HepG2 (cell line): ENCODE measurements around the gene CENPP. TPM values are rescaled to one million over a fixed set of nuclear protein-coding genes. Genes with fewer than 3 reads are reported as not detected.

Source experiments
- ATAC-seq: fragments of 200-7000 bp; cut with Tn5 transposase; 3 replicates; pipeline ENCODE4 v1.9.1; 2020; ENCODE audit warnings: mild to moderate bottlenecking, moderate library complexity
- BruUV-seq: library from RNA; stranded (reverse); fragments of 400-500 nt; replicated peaks from 2 replicates; lab custom pipeline; 2021; lab: Mats Ljungman, UMichigan
- CTCF ChIA-PET: fragments of 300-600 bp; formaldehyde crosslinking; extraction: SDS; loops from one replicate; lab custom pipeline; 2021; ENCODE audit warnings: low total read pairs, inconsistent platforms, low intra/inter-chr PET ratio; lab: Yijun Ruan, JAX
- POLR2A ChIA-PET: fragments of 350-600 bp; sonication (Branson Sonifier 250); formaldehyde crosslinking; loops from one replicate; lab custom pipeline; 2020; ENCODE audit warnings: antibody characterized with exemption, inconsistent platforms; lab: Yijun Ruan, JAX
- DNase-seq: peaks from one replicate; pipeline ENCODE4 v3.0.0-alpha.2; 2015; ENCODE audit warnings: low spot score
- FAIRE-seq: peaks from 3 replicates; lab custom pipeline; 2011; peaks lifted over from hg19 to GRCh38; lab: Jason Lieb, UNC
- H2AFZ ChIP-seq: one replicate; pipeline ENCODE4 v1.6.1; 2011; ENCODE audit warnings: low read length, inconsistent platforms
- H3K27ac ChIP-seq: fragments of 300-600 bp; 3 replicates; pipeline ENCODE4 v1.8.0; 2011; ENCODE audit warnings: mixed run types, mild to moderate bottlenecking, mixed read lengths, low read length, inconsistent platforms; ENCODE audit not compliant: insufficient read depth; ENCODE audit errors: extremely low read length
- H3K27me3 ChIP-seq, 2 experiments: fragments of 200-600 bp in 1 of 2; 2 replicates in 1 of 2; 3 replicates in 1 of 2; pipeline versions ENCODE4 v1.6.0 to v1.8.0; 2011; ENCODE audit warnings: low read length in 2 of 2, mild to moderate bottlenecking in 2 of 2, moderate library complexity in 2 of 2, inconsistent platforms in 1 of 2; ENCODE audit not compliant: insufficient read depth in 2 of 2, control insufficient read depth in 1 of 2
- H3K36me3 ChIP-seq, 2 experiments: fragments of 200-600 bp in 1 of 2; replicated peaks in 1 of 2; 2 replicates in 1 of 2; 3 replicates in 1 of 2; pipeline versions ENCODE4 v1.5.1 to v1.8.0; 2011; ENCODE audit warnings: low read length in 2 of 2, inconsistent platforms in 1 of 2; ENCODE audit not compliant: insufficient read depth in 2 of 2, control insufficient read depth in 1 of 2
- H3K4me1 ChIP-seq: 2 replicates; pipeline ENCODE4 v1.5.1; 2012; ENCODE audit warnings: low read length, inconsistent platforms; ENCODE audit not compliant: insufficient read depth
- H3K4me2 ChIP-seq: 2 replicates; pipeline ENCODE4 v1.6.0; 2011; ENCODE audit warnings: low read depth, low read length, inconsistent platforms
- H3K4me3 ChIP-seq, 3 experiments: fragments of 200-600 bp in 1 of 3; sonication (generic), shearing (Covaris generic) in 1 of 3; replicated peaks in 1 of 3; 2 replicates each; pipeline ENCODE4 v1.5.1; 2011 to 2016; ENCODE audit warnings: low read length in 3 of 3, inconsistent platforms in 2 of 3, low read depth in 2 of 3, mild to moderate bottlenecking in 2 of 3, control low read depth in 1 of 3, mixed read lengths in 1 of 3; ENCODE audit not compliant: insufficient read depth in 1 of 3
- H3K79me2 ChIP-seq: one replicate; pipeline ENCODE4 v1.6.1; 2011; ENCODE audit warnings: low read length, inconsistent platforms; ENCODE audit not compliant: insufficient read depth
- H3K9ac ChIP-seq: 2 replicates; pipeline ENCODE4 v1.6.0; 2011; ENCODE audit warnings: mild to moderate bottlenecking, low read depth, low read length, inconsistent platforms; ENCODE audit not compliant: insufficient read depth
- H3K9me3 ChIP-seq: 2 replicates; pipeline ENCODE4 v1.5.1; 2012; ENCODE audit warnings: mild to moderate bottlenecking, low read length
- H4K20me1 ChIP-seq: 2 replicates; pipeline ENCODE4 v1.6.0; 2011; ENCODE audit warnings: inconsistent platforms, mild to moderate bottlenecking, low read length, moderate library complexity; ENCODE audit not compliant: insufficient read depth
- CSRNP1 ChIP-seq: sonication (generic); formaldehyde crosslinking; IDR thresholded peaks from 2 replicates; pipeline ENCODE4 v1.8.1; 2023; ENCODE audit warnings: mild to moderate bottlenecking, missing genetic modification reagents
- DZIP1 ChIP-seq: sonication (generic); formaldehyde crosslinking; IDR thresholded peaks from 2 replicates; pipeline ENCODE4 v1.5.0; 2020; ENCODE audit warnings: mild to moderate bottlenecking, missing genetic modification reagents
- FOXP4 ChIP-seq: sonication (generic); formaldehyde crosslinking; IDR thresholded peaks from 2 replicates; pipeline ENCODE4 v1.4.0; 2020; ENCODE audit warnings: missing genetic modification reagents
- IKZF5 ChIP-seq: IDR thresholded peaks from 2 replicates; pipeline ENCODE4 v1.6.1; 2018; ENCODE audit warnings: missing genetic modification reagents, mild to moderate bottlenecking, missing compliant biosample characterization
- KDM5A ChIP-seq: fragments of 200-600 bp; sonication (generic); IDR thresholded peaks from 2 replicates; pipeline ENCODE4 v1.7.0; 2018; ENCODE audit warnings: antibody characterized with exemption, mild to moderate bottlenecking, low read length, borderline replicate concordance
- MAF1 ChIP-seq: sonication (generic); formaldehyde crosslinking; IDR thresholded peaks from 2 replicates; pipeline ENCODE4 v1.5.0; 2020; ENCODE audit warnings: missing genetic modification reagents, borderline replicate concordance
- PRDM4 ChIP-seq: sonication (generic); formaldehyde crosslinking; IDR thresholded peaks from 2 replicates; pipeline ENCODE4 v1.9.0; 2021; ENCODE audit warnings: missing genetic modification reagents, borderline replicate concordance
- SP1 ChIP-seq, 2 experiments: fragments of 450-650 bp in 1 of 2; sonication (generic) in 1 of 2; formaldehyde crosslinking in 1 of 2; IDR thresholded peaks; 2 replicates each; pipeline versions ENCODE4 v1.4.0 to v1.6.1; 2016 to 2020; ENCODE audit warnings: missing genetic modification reagents in 1 of 2
- TFAP4 ChIP-seq: sonication (generic); IDR thresholded peaks from 2 replicates; pipeline ENCODE4 v1.6.1; 2016; ENCODE audit warnings: low read depth, borderline replicate concordance
- ZNF749 ChIP-seq: sonication (generic); formaldehyde crosslinking; IDR thresholded peaks from 2 replicates; pipeline ENCODE4 v1.8.0; 2022; ENCODE audit warnings: mild to moderate bottlenecking, missing genetic modification reagents, moderate library complexity, borderline replicate concordance
- ZNF780A ChIP-seq: sonication (generic); formaldehyde crosslinking; IDR thresholded peaks from 2 replicates; pipeline ENCODE4 v1.8.0; 2022; ENCODE audit warnings: mild to moderate bottlenecking, missing genetic modification reagents, moderate library complexity
- WGBS: methylation state at CpG from one replicate; pipeline ENCODE4 v1.1.6; 2017; ENCODE audit warnings: low lambda C conversion rate; 5-methylcytosine and 5-hydroxymethylcytosine counted together
- in situ Hi-C: cut with HindIII; loops from 2 replicates; pipeline ENCODE4 v1.10.0; 2017; ENCODE audit warnings: low pct_unique_long_range_greater_than_20kb; ENCODE audit not compliant: extremely low pct_ligation_motif_present
- intact Hi-C: fragments of 100-400 bp; cut with micrococcal nuclease; formaldehyde crosslinking; loops from one replicate; pipeline ENCODE4 v1.10.0; 2022; ENCODE audit not compliant: unreplicated experiment
- polyA plus RNA-seq, 8 experiments: library from polyadenylated mRNA; depleted of rRNA in 3 of 8; stranded (reverse) in 7 of 8; unstranded in 1 of 8; fragments of >200 nt; fragmentation: Illumina TruSeq in 4 of 8; extraction: Trizol in 4 of 8; gene quantifications; 2 replicates each; pipeline versions ENCODE4 v1.2.1 to v1.2.3, GENCODE V29; 2011 to 2016; ENCODE audit warnings: low read depth in 4 of 8, missing spikeins in 1 of 8, mixed read lengths in 1 of 8; ENCODE audit not compliant: insufficient read depth in 1 of 8
- total RNA-seq, 5 experiments: library from RNA; depleted of rRNA; stranded (reverse); fragments of >200 nt; fragmentation: Illumina TruSeq; extraction: Trizol; gene quantifications; 2 replicates each; pipeline ENCODE4 v1.2.3, GENCODE V29; 2016; ENCODE audit warnings: low read depth in 1 of 5

Gene CENPP
- total and polyA plus RNA-seq, 2 of the 13 experiments (the other 11 are each of a cell fraction or from before 2014, with no cell fraction given), result 2.0 to 11.4 TPM

GRCh38 chr9:92457576-92457975 lies 131.8 kb downstream of the CENPP start:
- no peaks in the 10 kb centered on the region for H3K36me3 ChIP-seq
- in situ Hi-C loops, result no loop called here
- ChIA-PET POLR2A (no interaction called here), CTCF (no interaction called here)
- intact Hi-C loops, result no loop called here
- no peak overlapping the region for H3K27ac ChIP-seq
- no peaks in the 10 kb centered on the region for H3K79me2 ChIP-seq
- no peaks in the 10 kb centered on the region for H3K27me3 ChIP-seq
- no peak for DNase-seq
- FAIRE-seq, result no peak
- H3K9me3 ChIP-seq, result no peaks in the 10 kb centered on the region
- no TSS peak for BruUV-seq
- no peak overlapping the region for H3K4me2 ChIP-seq
- no peak overlapping the region for H3K4me3 ChIP-seq
- H2AFZ ChIP-seq, result no peak overlapping the region
- no peaks in the 10 kb centered on the region for H3K4me1 ChIP-seq
- H3K9ac ChIP-seq, result no peak overlapping the region
- H4K20me1 ChIP-seq, result no peaks in the 10 kb centered on the region
- ATAC-seq, result no peak
- WGBS, result 93% methylated on average over 4 of the region's 4 CpGs
- TF ChIP-seq PRDM4 (no peak), ZNF749 (CRISPR knock-in tag) (no peak), IKZF5 (no peak), MAF1 (CRISPR knock-in tag) (no peak), TFAP4 (no peak), ZNF780A (no peak), KDM5A (no peak), FOXP4 (CRISPR knock-in tag) (no peak), DZIP1 (CRISPR knock-in tag) (no peak), CSRNP1 (CRISPR knock-in tag) (no peak), SP1 (IDR thresholded peaks at IDR 0.05) (no peak), SP1 (CRISPR knock-in tag; IDR thresholded peaks at IDR 0.05) (no peak)
